ENCODE results near the gene TUBA3C.
"Not testable (repeated sequence)": the region's sequence is repeated elsewhere in the genome, so short reads cannot be mapped to it uniquely, and the experiment has no call there.

Gene TUBA3C

DNA sequence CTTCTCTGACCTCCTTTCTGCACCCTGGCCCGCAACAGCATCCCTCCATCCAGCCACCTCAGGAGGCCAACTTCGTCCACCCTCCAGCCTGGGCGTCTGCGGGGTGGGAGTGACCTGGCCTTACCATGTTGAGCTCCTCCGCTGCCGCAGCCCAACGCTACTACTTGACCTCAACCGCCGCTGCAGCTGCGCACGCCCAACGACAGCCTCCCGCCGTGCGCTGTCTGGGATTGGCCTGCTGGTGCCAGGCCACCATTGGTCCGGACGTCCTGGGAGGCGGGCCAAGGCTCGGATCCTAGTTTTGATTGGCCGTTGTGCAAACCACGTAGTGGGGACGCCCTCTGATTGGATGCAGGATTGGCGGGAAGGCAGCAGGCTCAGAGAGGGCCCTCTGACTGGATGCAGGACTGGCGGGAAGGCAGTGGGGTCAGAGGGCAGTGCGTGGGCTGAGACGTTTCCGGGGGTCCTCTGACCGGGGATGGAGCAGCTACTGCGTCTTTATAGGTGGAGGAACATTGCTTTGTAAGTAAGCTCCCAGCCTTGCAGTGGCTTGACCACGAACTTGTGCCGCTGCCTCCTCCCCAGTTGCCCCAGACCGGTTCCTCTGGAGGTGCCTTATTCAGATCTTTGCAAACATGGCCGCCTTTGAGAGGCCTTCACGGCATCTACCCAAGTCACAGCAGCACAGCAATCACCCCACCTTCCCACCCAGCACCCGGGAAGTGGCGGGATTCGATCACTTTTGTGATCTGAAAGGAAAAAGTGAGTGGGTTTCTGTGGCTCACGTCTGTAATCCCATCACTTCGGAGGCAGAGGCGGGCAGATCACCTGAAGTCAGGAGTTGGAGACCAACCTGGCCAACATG, at the start of gene TUBA3C:
Gene TUBA3C (minus strand): TSS at position 204 of the 865 bp plus-strand sequence. CDS start 77 bp downstream, at position 127.
- DNase-seq, result no peak

DNA sequence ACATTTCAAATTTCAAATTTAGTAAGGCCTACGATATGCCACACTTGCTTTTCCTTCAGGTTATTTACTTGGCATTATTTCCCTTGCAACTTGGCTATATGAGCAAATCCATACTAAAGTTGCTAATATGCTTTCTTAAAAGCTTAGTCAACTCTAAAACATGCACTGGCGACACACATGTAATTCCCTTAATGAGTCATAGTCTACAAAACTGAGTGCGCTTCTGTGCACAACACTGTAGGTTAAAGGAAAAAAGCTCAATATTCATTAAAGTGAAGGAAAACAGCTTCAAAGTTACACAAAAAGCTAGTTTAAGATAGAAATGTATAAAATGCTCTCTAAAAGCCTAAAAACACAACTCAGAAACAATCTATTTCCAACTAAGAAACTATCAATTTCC, 25.8 kb upstream of the TUBA3C start:
- not testable (repeated sequence) for DNase-seq

DNA sequence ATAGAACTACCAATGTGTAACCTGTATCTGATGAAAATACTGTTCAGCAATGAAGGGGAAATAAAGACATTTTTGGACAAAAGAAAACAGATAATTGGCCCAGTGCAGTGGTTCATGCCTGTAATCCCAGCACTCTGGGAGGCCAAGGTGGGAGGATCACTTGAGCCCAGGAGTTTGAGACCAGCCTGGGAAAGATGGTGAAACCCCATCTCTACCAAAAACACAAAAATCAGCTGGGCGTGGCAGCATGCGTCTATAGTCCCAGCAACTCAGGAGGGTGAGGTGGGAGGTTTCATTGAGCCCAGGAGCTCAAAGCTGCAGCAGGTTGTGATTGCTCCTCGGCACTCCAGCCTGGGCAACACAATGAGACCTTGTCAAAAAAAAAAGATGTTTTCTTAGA, 11.0 kb upstream of the TUBA3C start:
- DNase-seq, result not testable (repeated sequence)

DNA sequence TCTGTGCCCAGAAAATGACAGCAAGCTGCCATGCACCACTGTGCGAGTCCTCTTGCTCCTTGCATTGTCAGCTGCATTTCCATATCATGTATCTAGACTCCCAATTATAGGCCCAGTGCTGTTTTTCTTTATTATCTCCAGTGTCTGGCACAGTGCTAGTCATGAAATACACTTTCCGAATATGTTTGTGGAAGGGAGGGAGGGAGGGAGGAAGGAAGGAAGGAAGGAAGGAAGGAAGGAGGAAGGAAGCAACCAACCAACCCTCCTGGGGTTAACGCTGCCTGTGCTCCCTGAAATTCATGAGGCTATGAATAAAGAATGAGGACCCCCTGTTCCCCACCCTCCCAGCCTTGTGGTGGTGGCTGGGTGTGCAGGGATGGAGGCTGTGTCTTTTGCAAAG, 8.3 kb upstream of the TUBA3C start:
- DNase-seq, result not testable (repeated sequence)

DNA sequence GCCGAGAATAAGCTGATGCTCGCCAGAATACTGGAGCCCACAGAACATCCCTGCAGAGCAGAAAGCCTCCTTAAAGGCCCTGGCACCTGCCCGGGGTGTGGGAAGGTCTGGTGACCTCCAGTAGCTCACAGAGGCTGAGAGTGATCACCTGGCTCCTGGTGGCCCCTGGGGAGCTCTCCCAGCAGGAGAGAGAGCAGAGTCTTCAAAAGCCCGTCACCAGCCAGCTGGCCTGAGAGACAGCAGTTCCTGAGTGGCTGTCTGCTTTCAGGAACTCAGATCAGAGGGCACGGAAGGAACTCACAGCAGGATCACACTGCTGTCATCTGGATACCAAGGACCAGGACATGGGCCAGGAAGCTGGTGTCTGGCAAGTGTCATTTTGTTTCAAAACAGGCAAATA, 7.7 kb upstream of the TUBA3C start:
- DNase-seq, result not testable (repeated sequence)

DNA sequence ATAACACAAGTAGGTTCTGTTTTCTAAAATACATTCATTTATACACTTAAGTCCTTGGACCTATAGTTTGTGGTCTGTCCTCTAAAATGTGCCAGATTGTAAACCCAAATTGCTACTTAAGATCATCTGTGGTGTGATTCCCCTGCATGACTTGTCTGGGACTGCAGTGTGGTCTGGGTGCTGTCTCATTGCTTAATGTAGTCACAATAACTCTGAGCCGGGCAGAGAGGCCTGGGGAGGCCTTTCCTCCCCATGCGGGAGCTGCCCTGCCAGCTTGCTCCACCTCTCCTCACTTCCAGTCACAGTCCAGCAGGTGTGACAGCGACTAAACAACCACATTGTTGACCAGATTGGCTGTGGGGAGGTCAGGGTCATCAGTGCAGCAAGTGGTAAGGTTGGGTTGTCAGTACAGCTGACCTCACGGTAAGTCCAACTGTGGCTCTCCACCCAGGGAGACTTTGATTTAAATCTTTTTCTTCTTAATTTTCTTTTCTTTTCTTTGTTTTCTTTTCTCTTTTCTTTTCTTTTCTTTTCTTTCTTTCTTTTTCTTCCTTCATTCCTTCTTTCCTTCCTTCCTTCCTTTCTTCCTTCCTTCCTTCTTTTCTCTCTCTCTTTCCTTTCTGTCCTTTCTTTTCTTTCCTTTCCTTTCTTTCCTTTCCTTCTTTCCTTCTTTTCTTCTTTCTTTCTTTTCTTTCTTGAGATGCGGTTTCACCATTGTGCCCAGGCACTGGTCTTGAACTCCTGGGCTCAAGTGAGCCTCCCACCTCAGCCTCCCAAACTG, 4.4 kb upstream of the TUBA3C start:
- no peak for DNase-seq

DNA sequence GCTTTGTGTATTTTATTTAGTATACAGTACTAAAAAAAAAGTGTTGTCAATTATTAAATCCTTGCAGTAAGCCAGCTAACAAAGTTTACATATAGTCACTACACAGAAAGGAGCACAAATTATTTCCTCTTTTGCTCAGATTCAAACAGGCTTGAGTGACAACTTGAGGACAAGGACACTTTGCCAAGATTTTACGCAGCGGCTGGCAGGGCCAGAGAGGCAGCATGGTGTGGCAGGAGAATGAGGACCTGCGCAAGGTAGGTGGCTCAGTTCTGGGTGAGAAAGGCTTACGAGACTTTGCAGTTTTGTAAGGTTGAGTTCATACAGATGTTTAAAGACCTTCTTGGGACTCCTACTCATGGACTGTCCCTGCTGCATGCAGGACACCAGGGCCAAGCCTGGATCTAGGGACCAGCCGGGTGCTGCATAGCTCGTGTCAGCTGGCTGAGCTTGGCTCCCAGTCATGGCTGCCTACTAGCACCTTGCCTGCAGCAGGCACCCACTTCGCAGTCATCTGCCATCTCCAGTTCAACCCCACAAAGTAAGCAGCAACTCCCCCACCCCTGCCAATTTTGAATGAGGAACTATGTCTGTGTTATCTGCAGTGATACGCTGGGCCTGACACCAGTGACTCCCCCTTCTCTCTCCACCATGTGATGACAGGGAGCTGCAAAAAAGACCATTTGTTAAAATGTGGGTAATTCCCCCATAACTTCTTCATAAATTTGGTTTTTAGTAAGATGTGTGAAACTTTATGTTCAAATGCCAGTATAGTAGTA, 3.7 kb upstream of the TUBA3C start:
- DNase-seq, result no peak

DNA sequence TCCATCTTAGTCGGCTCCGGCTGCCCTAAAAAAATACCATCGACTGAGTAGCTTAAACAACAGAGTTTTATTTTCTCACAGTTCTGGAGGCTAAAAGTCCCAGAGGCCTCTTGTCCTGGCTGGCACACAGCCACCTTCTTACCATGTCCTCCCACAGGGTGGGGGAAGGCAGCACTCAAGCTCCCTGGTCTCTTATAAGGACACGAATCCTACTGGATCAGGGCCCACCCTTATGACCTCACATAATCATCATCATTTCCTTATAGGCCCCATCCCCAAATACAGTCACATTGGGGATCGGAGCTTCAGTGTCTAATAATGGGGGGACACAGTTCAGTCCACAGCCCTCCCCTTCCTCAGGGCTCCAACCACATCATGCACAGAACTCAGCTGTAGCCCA, 2.6 kb upstream of the TUBA3C start:
- DNase-seq, result no peak

DNA sequence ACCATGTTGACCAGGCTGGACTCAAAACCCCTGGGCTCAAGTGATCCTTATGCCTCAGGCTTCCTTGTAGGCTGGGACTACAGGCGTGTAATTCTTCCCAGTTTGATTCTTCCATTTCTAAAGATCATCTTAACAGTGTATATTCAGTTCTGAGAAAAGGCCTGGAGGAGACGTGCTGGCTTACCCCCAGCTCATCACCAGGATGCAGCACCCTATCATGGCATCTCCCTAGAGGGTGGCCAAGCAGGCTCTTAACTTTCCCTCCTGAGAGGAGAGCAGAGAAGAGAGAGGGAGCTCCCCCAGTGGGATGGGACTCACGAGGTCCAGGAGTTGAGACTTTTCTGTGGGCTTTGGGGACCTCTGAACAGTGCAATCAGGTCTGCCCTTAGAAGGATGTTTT, 2.1 kb upstream of the TUBA3C start:
- DNase-seq, result no peak

DNA sequence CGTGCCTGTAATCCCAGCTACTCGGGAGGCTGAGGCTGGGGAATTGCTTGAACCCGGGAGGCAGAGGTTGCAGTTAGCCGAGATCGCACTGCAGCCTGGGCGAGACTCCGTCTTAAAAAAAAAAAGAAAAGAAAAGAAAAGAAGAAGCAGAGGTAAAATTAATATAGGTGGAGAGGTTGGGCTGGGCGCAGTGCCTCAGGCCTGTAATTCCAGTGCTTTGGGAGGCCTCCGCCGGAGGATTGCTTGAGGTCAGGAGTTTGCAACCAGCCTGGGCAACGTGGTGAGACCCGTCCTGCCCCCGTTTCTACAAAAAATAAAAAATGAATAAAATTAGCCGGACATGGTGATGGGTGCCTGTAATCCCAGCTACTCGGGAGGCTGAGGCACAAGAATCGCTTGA, 912 bp upstream of the TUBA3C start:
- DNase-seq, result no peak

DNA sequence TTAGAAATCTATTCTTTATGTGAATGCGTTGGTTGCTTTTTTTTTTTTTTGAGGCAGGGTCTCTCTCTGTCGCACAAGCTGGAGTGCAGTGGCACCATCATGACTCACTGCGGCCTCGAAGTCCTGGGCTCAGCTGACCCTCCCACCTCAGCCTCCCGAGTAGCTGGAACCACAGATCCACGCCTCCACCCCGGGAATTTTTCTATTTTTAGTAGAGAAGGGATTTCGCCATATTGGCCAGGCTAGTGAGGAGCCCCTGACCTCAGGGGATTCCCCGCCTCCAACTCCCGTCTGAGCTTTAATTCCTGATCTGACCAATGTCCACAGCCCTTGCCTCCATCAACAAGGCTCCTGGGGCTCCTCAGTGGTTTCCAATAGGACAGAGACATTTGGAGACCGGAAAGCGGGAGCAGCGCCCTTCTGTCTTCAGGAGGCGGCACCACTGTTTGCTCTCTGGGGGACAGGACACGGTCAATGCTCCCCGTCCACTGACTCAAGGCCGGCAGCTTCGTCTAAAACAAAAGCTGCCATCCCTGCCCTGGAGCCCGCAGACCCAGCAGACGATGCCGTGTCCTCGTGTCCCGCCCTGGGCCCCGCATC, 503 bp downstream of the TUBA3C start:
- DNase-seq, result no peak

DNA sequence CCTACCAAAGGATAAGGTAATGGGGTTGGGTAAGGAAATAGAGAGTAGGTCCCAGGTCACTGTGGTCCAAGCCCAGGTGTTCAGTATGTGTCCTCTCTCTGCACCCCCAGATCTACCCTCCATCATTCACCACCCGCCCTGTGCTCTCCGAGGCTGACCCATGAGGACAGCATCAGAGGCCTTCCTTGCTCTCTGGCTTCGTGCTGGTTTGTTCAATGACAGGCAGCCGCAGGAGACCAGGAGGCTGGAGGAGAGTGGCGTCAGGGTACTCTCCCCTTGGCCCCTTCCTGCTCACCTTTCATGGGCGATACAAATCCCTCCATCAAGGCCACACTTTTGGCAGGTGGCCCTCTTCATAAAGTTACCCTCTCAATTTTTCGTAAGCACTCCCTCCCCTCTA, 1.7 kb downstream of the TUBA3C start:
- DNase-seq, result no peak

DNA sequence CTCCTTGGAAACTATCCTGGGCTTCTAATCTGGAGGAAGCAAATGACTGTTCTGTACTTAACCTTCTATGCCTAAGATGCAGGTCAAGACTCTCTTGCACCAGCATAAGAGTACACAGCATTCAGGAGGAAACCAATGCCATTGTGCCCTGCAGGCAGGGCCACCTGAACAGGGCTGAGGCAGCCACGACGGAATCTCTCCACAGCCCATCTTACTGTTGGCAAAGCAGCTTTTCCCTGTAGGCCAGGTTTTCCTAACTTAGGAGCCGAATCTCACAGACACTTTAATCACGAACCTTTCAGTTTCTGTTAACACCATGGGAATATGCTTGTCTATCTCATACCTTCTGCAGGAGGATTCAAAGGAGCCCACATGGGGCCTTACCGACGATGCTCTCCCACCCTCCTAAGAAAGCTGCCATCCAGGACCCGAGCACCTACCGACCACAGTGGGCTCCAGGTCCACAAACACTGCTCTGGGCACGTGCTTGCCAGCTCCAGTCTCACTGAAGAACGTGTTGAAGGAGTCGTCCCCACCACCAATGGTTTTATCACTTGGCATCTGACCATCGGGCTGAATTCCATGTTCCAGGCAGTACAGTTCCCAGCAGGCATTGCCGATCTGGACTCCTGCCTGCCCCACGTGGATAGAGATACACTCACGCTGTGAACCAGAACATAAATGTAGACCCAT, 2.6 kb downstream of the TUBA3C start:
- DNase-seq, result no peak

DNA sequence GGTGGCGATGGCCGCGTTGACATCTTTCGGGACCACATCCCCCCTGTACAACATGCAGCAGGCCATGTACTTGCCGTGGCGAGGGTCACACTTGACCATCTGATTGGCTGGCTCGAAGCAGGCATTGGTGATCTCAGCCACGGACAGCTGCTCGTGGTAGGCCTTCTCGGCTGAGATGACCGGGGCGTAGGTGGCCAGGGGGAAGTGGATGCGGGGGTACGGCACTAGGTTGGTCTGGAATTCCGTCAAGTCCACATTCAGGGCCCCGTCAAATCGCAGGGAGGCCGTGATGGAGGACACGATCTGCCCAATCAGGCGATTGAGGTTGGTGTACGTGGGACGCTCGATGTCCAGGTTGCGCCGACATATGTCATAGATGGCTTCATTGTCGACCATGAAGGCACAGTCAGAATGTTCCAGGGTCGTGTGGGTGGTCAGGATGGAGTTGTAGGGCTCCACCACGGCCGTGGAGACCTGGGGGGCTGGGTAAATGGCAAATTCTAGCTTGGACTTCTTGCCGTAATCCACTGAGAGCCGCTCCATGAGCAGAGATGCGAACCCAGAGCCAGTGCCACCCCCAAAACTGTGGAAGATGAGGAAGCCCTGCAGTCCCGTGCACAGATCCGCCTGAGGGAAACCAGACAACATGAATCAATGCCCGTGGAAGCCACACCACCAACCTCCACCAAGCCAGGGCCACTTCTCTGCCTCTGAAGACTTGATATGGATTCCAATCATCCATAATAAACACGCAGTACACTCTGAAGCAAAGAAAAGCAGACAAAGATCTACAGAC, 4.4 kb downstream of the TUBA3C start:
- not testable (repeated sequence) for DNase-seq

DNA sequence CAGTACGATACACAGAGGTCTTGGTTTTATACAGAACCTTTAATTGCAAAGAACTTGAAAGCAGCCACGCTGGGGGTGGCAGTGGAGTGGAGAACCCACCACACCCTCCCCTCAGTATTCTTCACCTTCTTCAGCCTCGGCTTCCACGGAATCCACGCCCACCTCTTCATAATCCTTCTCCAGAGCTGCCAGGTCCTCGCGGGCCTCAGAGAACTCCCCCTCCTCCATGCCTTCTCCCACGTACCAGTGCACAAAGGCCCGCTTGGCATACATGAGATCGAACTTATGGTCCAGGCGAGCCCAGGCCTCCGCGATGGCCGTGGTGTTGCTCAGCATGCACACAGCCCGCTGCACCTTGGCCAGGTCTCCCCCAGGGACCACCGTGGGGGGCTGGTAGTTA, 7.9 kb downstream of the TUBA3C start:
- DNase-seq, result no peak

DNA sequence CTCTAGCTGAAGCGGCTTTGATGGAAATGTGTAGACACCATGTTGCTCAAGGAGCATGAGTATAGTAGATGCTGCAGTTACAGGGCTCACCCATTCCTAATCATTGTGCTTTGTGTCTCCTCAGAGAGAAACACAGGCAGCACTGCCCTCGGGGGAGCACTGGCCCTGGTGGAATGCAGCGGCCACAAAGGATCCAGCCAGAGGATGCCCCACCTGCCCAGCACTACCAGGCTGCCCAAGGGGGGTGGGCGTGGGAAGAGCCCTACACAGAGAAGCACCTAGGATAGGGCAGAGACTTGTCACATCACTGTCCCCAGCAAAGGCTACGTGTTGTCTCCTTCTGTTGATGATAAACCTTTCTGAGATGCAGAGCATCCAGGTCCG, 9.0 kb downstream of the TUBA3C start:
- no peak for DNase-seq

DNA sequence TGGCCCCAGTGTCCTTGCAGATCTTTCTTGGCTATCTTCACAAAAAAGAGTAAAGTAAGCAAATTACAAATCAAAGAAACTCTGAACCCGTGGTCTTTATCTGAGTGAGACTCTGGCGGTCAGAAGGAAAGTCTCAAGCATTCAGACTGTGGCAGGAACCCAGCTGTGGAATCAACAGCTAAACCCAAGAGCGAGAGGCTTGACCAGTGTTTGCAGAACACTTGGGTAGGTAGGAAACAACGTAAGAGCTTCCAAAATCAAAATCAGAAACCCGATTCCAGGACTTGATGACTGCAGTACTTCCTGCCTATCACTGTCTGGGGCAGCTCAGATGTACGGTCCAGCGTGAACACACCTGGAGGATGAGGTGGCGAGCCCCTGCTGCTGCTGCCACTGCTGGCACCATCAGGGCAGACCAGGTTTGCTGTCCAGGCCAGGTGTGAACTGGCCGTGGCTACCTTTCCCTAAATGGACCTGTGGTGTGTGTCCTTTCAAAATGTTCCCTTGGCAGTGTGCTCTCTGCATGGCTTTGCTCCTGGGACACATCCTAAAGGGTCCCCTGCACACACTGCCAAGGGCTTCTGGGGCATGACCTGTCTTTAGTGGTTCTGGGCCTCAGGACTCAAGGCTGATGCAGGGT, 9.5 kb downstream of the TUBA3C start:
- no peak for DNase-seq

DNA sequence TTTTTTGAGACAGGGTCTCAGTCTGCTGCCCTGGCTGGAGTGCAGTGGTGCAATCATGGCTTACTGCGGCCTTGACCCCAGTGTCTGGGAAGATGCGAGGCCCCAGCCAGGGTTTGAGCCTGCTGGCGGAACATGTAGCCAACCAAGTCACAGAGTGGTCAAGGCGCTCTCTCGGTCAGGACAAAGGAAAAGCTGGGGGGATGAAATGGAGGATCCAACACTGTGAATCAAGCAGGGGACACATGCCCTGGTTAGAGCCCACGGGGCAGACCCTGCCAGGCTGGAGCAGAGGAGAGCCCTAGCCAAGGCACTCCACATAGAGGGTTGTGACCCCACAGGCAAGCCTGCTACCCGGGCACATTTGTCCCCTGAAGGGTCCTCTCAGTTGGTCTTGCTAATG, 10.1 kb downstream of the TUBA3C start:
- no peak for DNase-seq

DNA sequence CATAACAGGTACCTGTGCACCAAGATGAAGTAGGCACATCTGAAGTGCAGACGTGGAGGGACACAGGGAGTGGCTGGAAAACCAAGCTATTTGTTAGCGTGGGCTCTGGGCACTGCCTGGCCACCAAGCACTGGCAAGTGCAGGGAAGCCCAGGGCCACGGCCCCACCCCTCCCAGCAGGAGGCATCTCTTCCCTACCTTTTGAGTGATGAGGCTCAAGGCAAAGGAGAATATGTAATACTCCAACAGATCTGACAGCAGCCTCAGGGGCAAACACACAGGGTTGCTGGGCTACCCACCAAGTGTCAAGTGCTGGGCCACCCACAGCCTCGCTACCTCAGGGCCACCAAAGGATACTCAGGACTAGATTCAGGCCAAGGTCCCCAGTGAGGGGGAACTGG, 11.6 kb downstream of the TUBA3C start:
- DNase-seq, result no peak

DNA sequence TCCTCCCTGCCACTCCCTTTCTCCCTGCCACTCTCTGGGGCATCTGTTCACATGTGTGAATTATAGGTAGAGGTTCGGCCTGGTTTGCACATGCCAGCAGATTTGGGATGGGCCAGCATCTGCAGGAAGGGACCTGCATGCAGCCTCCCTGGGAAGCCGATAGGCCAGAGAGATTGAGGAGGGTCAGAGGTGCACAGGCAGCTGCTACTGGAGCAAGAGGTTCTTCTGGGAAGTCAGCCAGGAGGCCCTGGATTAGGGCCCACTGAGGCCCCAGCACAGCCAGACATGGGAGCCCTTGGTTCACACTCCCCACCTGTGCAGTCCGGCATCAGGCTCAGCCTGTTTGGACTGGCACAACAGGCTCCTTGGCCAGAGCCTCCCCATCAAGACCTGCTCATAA, 12.1 kb downstream of the TUBA3C start:
- DNase-seq, result no peak

DNA sequence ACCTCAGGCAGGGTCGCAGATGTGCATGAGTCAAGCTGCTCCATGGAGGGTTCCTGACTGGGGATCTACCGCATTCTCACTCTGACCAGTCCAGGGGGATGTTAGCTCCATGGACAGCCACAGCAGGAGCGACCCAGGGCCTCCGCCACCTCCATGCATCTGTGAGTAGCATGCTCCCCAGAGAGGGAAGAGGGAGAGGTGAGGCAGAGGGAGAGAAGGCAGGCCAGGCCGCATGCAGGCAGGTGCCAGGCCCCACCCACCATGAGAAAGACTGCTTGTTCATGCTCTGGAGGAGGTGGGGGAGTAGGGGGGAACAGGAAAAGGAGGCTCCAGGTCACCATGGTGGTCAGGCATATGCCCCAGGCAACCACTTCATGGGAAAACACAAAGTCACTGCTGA, 20.3 kb downstream of the TUBA3C start:
- DNase-seq, result no peak

Measured in CD4-positive, alpha-beta T cell treated with Interleukin-10 for 1 hour (primary cell).